Germinal center (tissue), 1 donor: Measurements from ENCODE around the gene TMEM126B.
A peak's percentile ranks its signal among the peaks of the same experiment; 100 is the strongest.
"Not testable (repeated sequence)": the region's sequence is repeated elsewhere in the genome, so short reads cannot be mapped to it uniquely, and the experiment has no call there.

ENCODE experiments used
- DNase-seq: peaks from one replicate; pipeline ENCODE4 v3.0.0; 2012; ENCODE audit warnings: mixed read lengths, low spot score

The TMEM126B gene

DNA sequence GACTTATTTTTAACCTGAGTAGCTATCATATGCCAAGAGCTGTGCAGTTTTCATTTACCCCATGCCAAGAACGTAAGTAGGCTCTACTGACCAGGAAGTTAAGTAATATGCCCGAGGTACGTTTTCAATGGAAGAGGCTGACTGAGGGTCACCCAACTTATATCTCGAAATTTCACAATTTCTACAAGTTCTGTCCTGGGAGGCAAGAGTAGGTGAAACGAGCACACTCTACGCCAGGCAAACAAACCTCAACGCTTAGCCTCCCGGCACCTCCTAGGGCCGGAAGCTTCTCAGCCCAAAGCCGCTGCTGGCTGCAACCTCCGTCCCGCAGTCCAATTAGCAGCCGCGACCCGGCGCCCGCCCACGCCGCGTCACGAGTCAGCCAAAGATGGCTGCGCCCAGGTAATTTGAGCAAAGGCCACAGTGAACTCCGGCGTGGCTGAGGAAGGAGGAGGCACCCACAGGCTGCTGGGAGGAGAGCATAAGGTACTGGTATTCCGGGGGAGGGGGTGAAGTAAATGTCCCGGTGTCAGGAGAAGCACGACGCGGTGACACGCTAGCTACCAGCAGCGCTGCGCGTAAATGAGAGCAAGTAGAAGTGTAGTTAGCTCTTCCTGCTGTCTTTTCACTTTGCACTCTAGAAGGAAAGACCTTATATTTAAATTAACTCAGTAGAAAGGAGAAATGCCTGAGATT is 19.4 kb downstream of the TMEM126B start, which contains the start of gene TMEM126A:
Gene TMEM126A, plus strand, starts transcription at position 364 of the 696 bp plus-strand sequence. CDS start 2,289 bp downstream, outside the sequence.
- DNase-seq: peak; percentile 90

DNA sequence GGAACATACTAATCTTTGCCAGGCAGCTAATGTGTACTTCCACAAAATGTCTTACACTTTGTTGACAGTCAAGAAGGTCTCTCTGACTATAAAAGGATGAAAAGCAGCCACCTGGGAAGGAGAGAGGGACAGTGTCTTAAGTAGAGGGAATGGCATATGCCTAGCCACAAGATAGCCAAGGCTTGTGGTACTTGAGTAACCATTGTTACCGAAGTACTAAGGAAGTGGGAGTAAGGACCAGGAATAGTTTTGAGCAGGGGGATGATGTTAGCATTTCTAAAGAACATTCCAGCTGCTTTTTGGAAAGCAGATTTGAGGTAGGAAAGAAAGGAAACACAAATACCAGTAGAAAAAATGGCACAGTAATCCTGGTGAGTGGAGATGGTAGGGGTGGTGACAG is 22.7 kb downstream of the TMEM126B start:
- no peak for DNase-seq

DNA sequence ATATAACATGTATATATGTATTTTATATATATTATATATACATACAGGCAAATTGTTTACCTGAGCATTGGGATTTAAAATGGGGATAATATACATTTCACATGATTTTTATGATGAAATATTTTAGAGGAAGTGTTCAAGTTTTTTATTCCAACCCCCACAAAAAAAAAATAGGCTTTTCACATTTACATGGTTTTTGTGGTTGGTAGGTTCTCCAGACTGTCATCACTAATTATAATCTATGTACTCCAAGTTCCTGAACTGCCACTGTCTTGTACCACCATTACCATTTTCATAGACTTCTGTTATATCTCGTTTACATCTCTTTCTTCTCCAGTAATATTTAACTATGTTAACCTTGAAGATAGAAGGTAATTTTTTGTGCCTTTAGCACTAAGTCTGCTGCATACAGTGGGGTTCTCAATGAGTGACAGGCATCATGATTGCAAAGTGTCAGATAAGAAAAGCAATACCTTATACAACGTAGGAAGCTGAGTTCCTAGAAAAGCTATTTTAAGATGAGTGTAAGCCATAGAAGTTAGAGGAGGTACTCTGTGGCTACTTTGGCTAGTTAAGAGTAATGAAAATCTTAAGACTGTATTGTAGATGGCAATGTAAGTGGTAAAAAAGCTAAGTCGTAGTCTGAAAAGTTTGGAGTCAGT is 24.5 kb downstream of the TMEM126B start:
- no peak for DNase-seq

DNA sequence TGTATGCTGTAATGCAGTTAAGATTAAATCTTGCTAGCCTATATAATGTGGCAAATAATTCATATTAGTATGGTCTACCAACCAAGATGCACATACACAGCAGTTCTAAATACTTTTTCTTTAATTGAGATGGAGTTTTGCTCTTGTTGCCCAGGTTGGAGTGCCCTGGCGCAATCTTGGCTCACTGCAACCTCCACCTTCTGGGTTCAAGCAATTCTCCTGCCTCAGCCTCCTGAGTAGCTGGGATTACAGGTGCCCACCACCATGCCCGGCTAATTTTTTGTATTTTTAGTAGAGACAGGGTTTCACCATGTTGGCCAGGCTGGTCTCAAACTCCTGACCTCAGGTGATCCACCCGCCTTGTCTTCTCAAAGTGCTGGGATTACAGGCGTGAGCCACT is 25.9 kb downstream of the TMEM126B start:
- DNase-seq: not testable (repeated sequence)

DNA sequence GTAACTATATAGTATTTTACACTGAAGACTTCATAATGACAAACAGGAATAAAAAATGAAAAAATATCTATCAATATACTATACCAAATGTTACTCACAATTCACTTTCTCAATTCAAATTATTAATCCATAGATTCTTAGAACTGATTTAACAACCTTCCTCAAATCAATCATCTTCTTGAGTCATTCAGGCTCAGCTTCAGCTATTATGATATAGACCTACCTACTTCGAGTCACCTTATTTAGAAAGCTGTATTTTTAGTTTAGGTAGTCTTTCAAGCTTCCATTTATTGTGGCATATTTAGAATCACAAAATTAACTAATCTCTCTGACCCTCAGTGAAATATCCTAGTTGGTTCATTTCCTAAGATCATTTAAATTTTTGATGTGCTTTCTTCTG is 28.4 kb downstream of the TMEM126B start:
- DNase-seq: no peak

DNA sequence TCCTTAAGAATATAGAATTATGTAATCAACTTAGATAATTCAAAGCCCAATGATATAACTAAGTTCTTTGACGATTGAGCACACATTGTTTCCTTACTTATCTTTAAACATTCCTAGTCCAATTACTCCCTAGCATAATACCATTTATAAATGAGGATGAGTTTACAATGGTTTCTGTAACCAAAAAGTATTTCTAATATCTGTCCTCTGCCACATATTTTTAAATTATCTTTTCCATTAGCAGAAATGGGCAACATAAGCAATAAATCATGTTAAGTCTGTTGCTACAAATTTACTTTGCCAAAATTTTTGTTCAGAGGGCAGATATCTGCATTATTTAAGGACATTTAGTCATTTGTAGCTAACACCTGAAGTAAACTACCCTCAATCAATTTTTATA is 29.8 kb downstream of the TMEM126B start:
- no peak for DNase-seq

DNA sequence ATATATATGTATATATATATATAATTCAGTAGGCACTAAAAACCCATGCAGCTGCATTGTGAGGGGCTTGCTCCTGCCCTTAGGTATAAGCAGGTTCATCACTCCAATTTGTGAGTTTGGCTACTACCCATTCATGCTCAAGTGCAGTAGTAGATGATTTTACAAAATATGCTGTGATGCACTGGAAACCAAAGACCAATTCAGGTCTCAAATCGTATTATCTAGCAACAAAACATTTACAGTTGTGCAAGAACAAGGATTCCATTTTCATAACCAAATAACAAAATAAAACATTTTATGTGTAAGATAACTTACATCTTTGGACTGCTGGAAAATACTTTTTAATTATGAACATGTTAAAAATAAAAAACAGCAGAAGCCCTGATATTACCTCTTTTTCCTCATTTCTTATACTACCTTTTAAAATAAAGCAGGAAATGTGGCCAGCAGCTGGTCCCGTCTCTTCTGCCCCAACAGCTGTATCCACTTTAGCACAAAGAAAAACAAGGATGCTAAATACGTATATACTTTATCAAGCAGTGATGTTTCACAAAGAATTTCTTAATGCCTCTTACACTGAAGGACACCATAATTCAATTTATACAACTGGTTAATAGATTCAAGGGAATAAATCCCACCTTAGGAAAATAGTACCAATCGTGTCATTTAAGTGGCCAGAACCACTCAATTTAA is 33.7 kb downstream of the TMEM126B start:
- no peak for DNase-seq

DNA sequence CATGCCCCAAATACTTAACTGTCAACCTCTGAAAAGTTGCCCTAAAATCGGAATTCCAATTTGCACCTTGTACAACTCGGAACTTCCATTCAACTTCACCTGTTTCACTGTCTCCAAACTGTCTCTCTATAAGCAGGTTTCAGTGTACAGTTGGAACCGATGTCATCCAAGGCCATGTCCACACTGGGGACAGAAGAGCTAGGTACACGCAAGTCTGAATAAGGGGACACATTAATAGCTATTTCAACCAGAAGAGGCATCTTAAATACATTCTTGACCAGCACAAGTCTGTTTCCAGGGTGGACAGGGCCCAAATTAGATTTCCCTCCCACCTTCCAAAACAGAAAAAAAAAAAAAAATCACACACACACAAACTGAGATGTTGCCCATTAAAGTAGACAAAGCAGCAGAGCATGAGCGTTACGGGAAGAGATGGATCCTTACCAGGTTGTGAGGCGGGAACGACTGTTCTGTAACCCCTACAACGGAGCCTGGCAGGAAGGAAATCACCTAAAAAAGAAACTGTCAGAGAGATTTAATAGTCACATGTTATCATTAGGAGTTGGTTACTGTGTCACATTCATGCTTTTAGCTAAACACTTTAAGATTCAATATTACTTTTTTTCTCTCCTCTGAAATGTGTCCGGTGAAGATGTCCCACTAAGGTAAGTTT is 34.8 kb downstream of the TMEM126B start:
- peak; percentile 13 for DNase-seq

DNA sequence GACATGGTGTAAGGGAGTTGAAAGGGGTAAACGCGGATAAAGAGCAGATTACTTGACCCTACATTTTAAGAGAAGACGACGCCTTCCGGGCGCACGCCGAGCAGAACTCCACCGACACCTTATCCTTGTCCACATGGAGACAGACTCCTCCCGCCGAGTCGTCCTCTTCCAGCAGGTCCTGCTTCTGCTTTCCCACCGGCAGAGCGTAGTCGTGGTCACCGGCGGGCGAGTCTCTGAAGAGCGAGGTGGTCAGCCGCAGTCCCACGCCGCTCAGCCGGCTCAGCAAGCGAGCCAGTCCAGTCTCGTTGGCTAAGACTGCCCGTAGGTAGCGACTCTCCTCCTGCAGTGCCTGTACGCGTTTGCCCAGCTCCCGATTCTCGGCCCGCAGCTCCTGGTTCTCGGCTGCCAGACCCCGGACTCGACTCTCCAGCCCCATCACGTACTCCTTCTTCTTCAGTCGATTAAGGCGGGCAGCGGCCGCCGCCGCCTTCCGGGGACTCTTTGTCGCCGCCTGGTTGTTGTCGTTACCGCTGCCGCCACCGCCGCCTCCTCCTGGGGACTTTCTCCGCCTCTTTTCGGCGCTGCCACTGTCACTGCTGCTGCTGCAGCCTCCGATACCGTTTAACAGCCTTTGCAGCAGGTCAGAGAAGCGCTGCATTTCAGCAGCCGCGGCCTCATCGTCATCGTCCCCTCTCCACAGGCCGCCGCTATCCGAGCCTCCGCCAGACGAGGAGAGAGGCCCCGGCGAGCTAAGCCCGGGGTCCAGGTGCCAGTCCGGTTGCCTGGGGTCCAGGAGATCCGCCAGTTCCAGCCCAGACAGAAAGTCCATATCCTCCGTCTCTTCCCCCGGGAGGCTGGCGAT is 35.6 kb downstream of the TMEM126B start:
- peak; percentile 85 for DNase-seq

DNA sequence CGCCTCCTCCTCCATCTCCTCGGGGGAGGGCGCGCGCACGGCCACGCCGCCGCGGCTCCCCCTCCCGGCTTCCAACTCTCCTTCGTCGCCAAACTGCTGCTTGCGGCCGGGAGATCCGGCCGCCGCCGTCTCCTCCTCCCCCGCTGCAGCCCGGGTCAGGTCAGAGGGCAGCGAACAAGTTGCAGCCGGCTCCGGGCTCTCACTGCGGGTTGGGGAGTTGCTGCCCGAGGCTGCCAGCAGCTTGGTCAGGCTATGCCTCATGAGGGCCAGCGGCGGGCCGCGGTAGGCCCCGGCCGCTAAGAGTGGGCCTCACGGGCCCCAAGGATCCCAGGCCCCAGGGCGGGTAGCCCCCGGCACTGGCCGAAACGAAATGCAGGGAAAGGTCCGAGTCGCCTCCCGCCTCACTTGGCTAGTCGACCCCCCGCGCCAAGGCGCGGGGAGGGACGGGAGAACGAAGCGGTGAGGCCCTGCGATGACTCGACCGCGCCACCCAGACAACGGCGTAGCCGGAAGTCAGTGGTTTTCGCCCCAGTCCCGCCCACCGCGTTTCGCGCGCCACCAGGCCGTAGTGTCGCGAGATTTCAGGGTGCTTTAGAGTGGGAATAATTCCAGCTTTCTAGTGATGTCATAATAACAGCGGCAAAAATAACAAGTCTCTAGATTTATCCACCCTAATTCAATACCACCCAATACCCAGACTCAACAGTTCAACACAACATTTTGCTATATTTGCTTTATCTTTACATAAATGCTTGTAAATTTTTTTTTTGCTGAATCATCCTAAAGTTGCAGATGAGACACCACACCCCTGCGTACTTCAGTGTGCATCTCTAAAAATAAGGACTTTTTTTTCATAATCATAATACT is 36.5 kb downstream of the TMEM126B start, which contains the start of gene CREBZF:
Gene CREBZF, minus strand, starts transcription at position 515 of the 867 bp plus-strand sequence. Its CDS starts 254 bp downstream, at position 261.
- DNase-seq: peak; percentile 89

DNA sequence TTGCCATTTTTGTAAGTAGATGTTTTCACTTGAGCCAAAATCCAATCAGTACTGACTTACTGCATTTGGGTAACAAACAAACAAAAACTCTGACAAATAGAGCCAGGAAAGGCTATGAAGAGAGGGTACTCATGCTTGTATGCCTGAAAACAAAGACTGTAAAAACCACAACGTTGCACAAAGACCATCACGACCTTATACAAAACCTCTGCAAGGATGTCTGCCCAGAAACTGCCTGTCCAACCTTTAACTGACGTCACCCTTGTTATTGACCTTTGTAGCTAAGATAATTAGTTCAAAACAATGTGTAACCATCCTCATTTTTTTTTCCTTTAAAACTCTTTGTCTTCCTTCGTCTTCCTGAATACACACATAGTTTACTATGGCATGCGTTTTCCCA is 37.3 kb downstream of the TMEM126B start:
- no peak for DNase-seq

DNA sequence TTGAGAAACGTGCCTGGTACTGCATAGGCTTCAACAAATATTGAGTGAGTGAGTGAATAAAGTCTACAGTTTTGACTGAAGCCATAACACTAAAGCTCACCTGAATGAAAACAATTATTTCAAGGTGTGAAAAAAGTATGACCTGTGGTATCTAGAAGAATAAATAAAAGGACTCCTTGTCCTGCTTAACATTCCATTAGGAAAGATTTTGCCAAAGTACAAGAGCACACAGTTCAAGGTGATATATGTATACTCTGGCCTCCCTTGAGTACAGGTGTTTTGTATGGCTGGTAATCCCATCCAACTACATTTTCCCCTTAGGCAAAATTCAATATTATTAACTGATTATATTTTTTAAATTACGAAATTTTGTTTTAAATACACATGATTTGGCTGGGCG is 38.3 kb downstream of the TMEM126B start:
- no peak for DNase-seq

DNA sequence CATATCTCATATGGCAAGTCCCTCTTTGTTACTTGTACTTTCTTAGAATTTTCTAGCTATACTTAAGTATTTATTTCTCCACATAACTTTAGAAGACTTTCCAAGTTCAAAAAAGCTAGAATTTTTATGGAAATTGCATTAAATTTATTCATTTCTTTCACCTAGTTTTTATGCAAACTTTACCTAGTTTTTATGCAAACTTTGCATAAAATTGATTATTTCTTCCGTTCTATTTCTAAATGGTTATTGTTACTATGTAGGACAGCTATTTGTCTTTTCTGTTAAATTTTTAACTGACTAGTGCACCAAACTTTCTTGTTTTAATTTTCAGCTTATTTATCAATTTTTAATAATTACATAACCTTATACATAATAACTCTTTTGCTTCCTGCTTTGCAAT is 39.8 kb downstream of the TMEM126B start:
- no peak for DNase-seq

DNA sequence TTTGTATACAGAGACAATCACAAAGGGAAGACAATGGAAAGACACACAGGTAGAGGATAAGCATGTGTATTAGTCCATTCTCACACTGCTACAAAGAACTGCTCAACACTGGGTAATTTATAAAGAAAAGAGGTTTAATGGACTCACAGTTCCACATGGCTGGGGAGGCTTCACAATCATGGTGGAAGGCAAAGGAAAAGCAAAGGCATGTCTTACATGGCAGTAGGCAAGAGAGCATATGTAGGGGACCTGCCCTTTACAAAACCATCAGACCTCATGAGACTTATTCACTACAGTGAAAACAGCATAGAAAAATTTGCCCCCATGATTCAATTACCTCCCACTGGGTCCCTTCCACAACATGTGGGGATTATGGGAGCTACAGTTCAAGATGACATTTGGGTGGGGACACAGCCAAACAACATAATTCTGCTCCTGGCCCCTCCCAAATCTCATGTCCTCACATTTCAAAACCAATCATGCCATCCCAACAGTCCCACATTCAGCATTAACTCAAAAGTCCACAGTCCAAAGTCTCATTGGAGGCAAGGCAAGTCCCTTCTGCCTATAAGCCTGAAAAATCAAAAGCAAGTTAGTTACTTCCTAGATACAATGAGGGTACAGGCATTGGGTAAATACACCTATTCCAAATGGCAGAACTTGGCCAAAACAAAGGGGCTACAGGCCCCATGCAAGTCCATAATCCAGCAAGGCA is 42.7 kb downstream of the TMEM126B start:
- DNase-seq: not testable (repeated sequence)

DNA sequence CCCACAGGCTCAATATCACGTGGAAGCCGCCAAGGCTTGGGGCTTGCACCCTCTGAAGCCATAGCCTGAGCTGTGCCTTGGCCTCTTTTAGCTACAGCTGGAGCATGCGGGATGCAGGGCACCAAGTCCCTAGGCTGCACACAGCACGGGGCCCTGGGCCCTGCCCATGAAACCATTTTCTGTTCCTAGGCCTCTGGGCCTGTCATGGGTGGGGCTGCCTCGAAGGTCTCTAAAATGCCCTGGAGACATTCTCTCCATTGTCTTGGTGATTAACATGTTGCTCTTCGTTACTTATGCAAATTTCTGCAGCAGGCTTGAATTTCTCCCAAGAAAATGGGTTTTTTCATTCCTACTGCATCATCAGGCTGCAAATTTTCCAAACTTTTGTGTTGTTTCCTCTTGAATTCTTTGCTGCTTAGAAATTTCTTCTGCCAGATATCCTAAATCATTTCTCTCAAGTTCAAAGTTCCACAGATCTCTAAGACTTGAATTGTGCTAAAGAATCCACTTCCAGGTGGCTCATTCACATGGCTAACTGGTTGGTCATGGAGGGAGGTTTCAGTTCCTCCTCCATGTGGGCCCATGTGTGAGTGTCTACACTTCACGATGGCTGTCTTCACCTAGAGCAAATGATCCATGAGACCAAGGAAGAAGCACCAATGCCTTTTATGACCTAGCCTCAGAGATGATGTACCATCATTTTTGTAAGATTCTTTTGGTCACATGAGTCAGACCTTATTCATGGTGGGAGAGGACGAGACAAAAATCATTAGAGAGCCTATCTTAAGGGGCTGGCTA is 43.9 kb downstream of the TMEM126B start:
- DNase-seq: no peak

DNA sequence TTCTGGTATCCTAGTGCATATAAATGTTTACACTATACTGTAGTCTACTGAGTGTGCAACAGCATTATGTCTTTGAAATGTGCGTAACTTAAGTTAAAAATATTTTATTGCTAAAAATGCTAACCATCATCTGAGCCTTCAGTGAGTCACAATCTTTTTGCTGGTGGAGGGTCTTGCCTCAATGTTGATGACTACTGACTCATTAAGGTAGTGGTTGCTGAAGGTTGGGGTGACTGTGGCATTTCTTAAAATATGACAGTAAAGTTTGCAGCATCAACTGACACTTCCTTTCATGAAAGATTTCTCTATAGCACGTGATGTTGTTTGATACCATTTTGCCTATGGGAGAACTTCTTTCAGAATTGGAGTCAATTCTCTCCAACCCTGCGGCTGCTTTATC is 45.0 kb downstream of the TMEM126B start:
- DNase-seq: no peak

DNA sequence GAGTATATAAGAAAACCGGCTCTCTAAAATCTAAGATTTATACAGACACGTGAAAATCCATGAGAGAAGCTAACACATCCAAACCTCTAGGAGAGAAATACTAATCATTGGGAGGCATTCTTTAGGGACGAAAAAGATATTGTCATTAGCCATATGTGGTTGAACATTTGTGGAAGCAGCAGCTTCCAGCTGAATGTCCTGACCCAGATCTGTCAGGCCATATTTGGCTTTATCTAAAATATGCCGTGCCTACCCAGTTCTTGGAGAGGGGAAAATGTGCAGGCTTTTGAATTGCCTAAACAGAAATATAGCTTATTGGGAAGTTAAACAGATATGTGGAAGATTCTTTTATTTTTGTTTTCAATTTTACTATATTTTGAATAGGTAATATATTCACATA is 51.2 kb downstream of the TMEM126B start:
- DNase-seq: no peak

DNA sequence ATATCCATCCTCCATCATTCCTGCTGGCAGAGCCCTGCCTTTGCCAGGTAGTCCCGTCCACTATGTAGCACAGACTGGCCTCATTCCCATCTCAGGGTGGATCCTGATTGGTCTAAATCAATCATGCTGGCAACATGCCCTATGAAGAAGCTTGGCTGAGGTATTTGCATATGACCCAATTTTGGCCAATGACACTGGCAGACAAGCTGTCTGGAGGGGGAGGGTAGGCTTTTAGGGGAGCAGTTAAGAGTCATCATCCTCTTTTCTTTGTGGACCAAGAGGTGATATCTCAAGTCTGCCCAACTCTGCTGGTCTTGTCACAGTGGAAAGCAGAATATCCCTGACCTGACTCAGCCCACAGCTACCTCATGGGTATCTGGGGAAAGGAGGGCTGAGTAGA is 52.5 kb downstream of the TMEM126B start:
- no peak for DNase-seq
